Measurements from ENCODE around the gene DEFB118.

GRCh38 chr20:31363295-31363694 is 5.1 kb upstream of the DEFB118 start:
- TF ChIP-seq POLR2AphosphoS5 (IDR thresholded peaks at IDR 0.05) (no peak), CTCF (IDR thresholded peaks at IDR 0.05 in 8 of 11, conservative IDR thresholded peaks at IDR 0.05 in 3 of 11) (no peak)

Data from spleen (tissue), 7 donors.